Duodenal mucosa (tissue), 2 donors: Measurements from ENCODE around the gene TIMD4.

Source experiments
- H3K27ac ChIP-seq: one replicate; pipeline ENCODE4 v1.7.0; 2013; ENCODE audit warnings: low read depth, low read length
- H3K27me3 ChIP-seq, 2 donors: one replicate each; pipeline ENCODE4 v1.7.0; 2013; ENCODE audit warnings: low read length in 2 of 2, control low read depth in 1 of 2; ENCODE audit not compliant: insufficient read depth in 2 of 2, control insufficient read depth in 1 of 2
- H3K36me3 ChIP-seq, 2 donors: one replicate each; pipeline ENCODE4 v1.7.0; 2013; ENCODE audit warnings: low read length in 2 of 2, control low read depth in 1 of 2; ENCODE audit not compliant: insufficient read depth in 2 of 2, control insufficient read depth in 1 of 2
- H3K4me1 ChIP-seq, 2 donors: one replicate each; pipeline ENCODE4 v1.7.0; 2013; ENCODE audit warnings: low read length in 2 of 2, control low read depth in 1 of 2; ENCODE audit not compliant: insufficient read depth in 2 of 2, control insufficient read depth in 1 of 2
- H3K4me3 ChIP-seq, 2 donors: one replicate each; pipeline ENCODE4 v1.7.0; 2013; ENCODE audit warnings: low read length in 2 of 2, low read depth in 1 of 2
- H3K9ac ChIP-seq, 2 donors: one replicate each; pipeline ENCODE4 v1.7.0; 2013; ENCODE audit warnings: low read length in 2 of 2, low read depth in 1 of 2
- H3K9me3 ChIP-seq, 2 donors: one replicate each; pipeline ENCODE4 v1.7.0; 2013; ENCODE audit warnings: low read length in 2 of 2, control low read depth in 1 of 2; ENCODE audit not compliant: control insufficient read depth in 1 of 2

The TIMD4 gene

GRCh38 chr5:156909180-156909579 is 53.8 kb downstream of the TIMD4 start:
- H3K27ac ChIP-seq = no peak overlapping the region
- H3K9me3 ChIP-seq = no peaks in the 10 kb centered on the region
- peaks cover 0 to 3% of the 10 kb centered on the region in 2 donors for H3K4me1 ChIP-seq
- no peaks in the 10 kb centered on the region for H3K36me3 ChIP-seq
- no peaks in the 10 kb centered on the region for H3K27me3 ChIP-seq
- no peak overlapping the region for H3K9ac ChIP-seq
- no peak overlapping the region for H3K4me3 ChIP-seq

GRCh38 chr5:156907667-156908066 is 55.4 kb downstream of the TIMD4 start:
- Histone ChIP-seq H3K36me3 (no peaks in the 10 kb centered on the region), H3K4me3 (no peak overlapping the region), H3K9ac (no peak overlapping the region), H3K27me3 (no peaks in the 10 kb centered on the region), H3K9me3 (no peaks in the 10 kb centered on the region), H3K4me1 (no peaks in the 10 kb centered on the region), H3K27ac (no peak overlapping the region)

- Histone ChIP-seq H3K9me3 (no peaks in the 10 kb centered on the region), H3K36me3 (no peaks in the 10 kb centered on the region), H3K27ac (no peak overlapping the region), H3K9ac (no peak overlapping the region), H3K27me3 (no peaks in the 10 kb centered on the region), H3K4me1 (no peaks in the 10 kb centered on the region), H3K4me3 (no peak overlapping the region)
These were observed 56.2 kb downstream of the TIMD4 start for GRCh38 chr5:156906807-156907206.

- Histone ChIP-seq H3K27me3 (no peaks in the 10 kb centered on the region), H3K27ac (no peak overlapping the region), H3K36me3 (no peaks in the 10 kb centered on the region), H3K9me3 (no peaks in the 10 kb centered on the region), H3K9ac (no peak overlapping the region), H3K4me3 (no peak overlapping the region), H3K4me1 (no peaks in the 10 kb centered on the region)
These were observed 66.5 kb downstream of the TIMD4 start for GRCh38 chr5:156896546-156896945.

GRCh38 chr5:156893517-156893916 is 69.5 kb downstream of the TIMD4 start:
- no peaks in the 10 kb centered on the region for H3K4me1 ChIP-seq
- no peaks in the 10 kb centered on the region for H3K27me3 ChIP-seq
- no peaks in the 10 kb centered on the region for H3K36me3 ChIP-seq
- no peaks in the 10 kb centered on the region for H3K9me3 ChIP-seq
- no peak overlapping the region for H3K27ac ChIP-seq
- H3K4me3 ChIP-seq = no peak overlapping the region
- H3K9ac ChIP-seq = no peak overlapping the region

- Histone ChIP-seq H3K36me3 (no peaks in the 10 kb centered on the region), H3K9me3 (no peaks in the 10 kb centered on the region), H3K4me3 (no peak overlapping the region), H3K27ac (no peak overlapping the region), H3K9ac (no peak overlapping the region), H3K4me1 (no peaks in the 10 kb centered on the region), H3K27me3 (no peaks in the 10 kb centered on the region)
These were observed 70.2 kb downstream of the TIMD4 start for GRCh38 chr5:156892864-156893263.

- H3K4me3 ChIP-seq = no peak overlapping the region
- no peak overlapping the region for H3K27ac ChIP-seq
- no peaks in the 10 kb centered on the region for H3K36me3 ChIP-seq
- no peak overlapping the region for H3K9ac ChIP-seq
- no peaks in the 10 kb centered on the region for H3K9me3 ChIP-seq
- H3K4me1 ChIP-seq = no peaks in the 10 kb centered on the region
- no peaks in the 10 kb centered on the region for H3K27me3 ChIP-seq
These were observed 70.8 kb downstream of the TIMD4 start for GRCh38 chr5:156892223-156892622.

- no peaks in the 10 kb centered on the region for H3K4me1 ChIP-seq
- no peaks in the 10 kb centered on the region for H3K27me3 ChIP-seq
- H3K9me3 ChIP-seq = no peaks in the 10 kb centered on the region
- H3K4me3 ChIP-seq = no peak overlapping the region
- H3K36me3 ChIP-seq = no peaks in the 10 kb centered on the region
- no peak overlapping the region for H3K9ac ChIP-seq
- H3K27ac ChIP-seq = no peak overlapping the region
These were observed 74.5 kb downstream of the TIMD4 start for GRCh38 chr5:156888520-156888919.

GRCh38 chr5:156883316-156883875 is 79.6 kb downstream of the TIMD4 start:
- Histone ChIP-seq H3K9ac (no peak overlapping the region), H3K9me3 (no peaks in the 10 kb centered on the region), H3K4me3 (no peak overlapping the region), H3K27me3 (no peaks in the 10 kb centered on the region), H3K4me1 (no peaks in the 10 kb centered on the region), H3K36me3 (no peaks in the 10 kb centered on the region), H3K27ac (no peak overlapping the region)

GRCh38 chr5:156879665-156880285 is 83.3 kb downstream of the TIMD4 start:
- no peaks in the 10 kb centered on the region for H3K4me1 ChIP-seq
- H3K9ac ChIP-seq = no peak overlapping the region
- no peaks in the 10 kb centered on the region for H3K9me3 ChIP-seq
- no peaks in the 10 kb centered on the region for H3K36me3 ChIP-seq
- no peaks in the 10 kb centered on the region for H3K27me3 ChIP-seq
- no peak overlapping the region for H3K27ac ChIP-seq
- H3K4me3 ChIP-seq = no peak overlapping the region
